Activated effector memory CD4-positive, alpha-beta T cell treated with Interleukin-2 at 50 U/mL for 16 hours (primary cell): ENCODE measurements around the gene MROH2A.
"Not testable (repeated sequence)": the region's sequence is repeated elsewhere in the genome, so short reads cannot be mapped to it uniquely, and the experiment has no call there.

Experiments
- DNase-seq: peaks from one replicate; pipeline ENCODE4 v3.0.0-alpha.2; 2020

Gene MROH2A, protein sequence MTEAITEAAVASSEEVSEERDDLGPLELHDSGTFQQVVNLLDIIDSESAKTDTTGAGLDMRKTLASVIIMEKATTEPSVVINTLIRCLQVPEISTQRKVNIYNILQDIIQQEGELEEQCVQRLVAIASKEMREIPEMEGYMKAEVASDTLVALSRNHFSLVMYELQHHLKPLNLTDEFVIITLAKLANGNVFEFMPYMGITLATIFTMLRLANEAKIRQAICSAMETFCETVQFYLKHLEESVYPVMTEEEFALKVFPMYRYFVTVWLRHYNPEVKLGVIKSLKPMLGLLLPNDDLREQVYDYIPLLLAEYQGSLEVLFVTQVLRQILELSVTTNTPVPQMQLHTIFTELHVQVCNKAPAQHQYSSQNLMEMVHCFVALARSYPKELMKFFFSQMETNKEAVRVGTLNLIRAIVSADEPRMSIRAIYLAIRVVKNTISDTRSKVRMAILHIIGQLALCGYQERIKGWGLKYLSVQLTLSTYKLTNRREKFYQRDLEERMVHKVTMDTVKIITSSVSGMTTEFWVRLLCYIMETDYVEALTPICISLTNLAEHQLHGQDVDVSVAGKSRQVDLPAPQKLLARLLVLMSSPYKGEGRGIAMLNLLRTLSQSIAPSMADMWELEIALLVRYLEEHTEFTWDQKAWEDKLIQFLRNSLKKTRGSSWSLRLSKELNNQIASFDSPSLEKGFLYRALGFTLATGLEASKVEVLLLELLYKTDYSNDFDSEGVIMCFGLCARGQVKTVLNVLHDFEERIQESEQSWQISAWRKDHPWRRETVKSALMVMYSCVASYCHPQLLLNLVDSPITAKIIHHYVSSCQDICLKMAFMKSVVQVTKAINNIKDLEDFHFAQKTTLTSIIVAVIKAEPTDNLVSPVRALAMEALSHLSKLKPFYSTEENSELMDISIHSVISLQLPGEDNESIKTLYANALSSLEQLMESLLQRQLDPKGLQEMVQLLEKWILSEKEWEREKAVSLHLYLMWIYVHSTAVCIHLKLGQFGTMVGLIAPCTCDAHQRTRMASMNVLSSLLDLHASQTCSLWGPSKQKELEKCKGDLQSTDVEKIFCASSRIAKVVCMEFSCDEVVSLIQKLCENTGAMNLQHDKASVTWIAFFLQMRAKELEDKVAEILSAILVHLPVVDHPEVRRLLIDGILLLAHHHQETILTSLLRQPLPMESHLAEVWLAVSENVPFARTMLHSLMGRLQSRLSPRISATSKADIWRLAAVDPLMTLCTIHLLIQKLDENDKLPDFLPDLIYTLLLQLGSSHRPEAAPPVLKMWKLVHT (N-terminal part only)

DNA sequence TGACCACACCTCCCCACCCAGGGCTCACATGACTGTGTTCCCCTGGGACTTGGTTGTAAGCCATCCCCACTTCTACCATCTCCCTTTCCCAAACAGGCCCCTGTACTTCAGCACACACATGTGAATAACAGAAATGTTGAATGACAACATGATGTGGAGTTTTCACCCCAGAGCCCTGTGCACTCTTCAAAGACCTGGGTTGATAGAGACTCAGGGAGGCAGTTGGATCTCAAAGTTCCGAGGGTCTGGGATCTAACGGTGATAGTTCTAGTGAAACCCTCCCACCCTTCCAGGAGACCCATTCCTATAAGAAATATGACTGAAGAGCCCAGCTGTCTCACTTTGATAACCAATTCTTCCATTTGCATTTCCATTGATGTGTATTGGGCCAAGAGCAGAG lies at the start of gene MROH2A:
MROH2A (plus strand) TSS at position 301 of the 400 bp plus-strand sequence. CDS start 1,029 bp downstream, outside the sequence.
- DNase-seq: no peak

- DNase-seq: no peak
Measured at GRCh38 chr2:233728723-233729301, 49.3 kb upstream of the MROH2A start, which contains the start of gene UGT1A3. Gene UGT1A3, plus strand, starts transcription at chr2:233729042. Its CDS starts 85 bp downstream, at chr2:233729127.

DNA sequence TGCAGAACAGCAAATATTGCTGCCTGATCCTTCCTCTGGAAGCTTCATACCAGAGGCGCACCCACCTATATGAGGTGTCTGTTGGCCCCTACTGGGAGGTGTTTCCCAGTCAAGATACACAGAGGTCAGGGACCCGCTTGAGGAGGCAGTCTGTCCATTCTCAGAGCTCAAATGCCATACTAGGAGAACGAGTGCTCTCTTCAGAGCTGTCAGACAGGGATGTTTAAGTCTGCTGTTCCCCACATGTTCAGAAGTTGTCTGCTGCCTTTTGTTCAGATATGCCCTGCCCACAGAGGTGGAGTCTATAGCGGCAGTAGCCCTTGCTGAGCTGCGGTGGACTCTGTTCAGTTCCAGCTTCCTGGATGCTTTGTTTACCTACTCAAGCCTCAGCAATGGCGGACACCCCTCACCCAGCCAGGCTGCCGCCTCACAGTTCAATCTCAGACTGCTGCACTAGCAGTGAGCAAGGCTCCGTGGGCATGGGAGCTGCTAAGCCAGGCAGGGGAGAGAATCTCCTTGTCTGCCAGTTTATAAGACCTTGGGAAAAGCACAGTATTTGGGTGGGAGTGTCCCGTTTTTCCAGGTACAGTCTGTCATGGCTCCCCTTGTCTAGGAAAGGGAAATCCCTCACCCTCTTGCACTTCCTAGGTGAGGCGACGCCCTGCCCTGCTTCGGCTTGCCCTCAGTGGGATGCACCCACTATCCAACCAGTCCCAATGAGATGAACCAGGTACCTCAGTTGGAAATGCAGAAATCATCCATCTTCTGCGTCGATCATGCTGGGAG lies 41.1 kb upstream of the MROH2A start:
- DNase-seq: not testable (repeated sequence)

DNA sequence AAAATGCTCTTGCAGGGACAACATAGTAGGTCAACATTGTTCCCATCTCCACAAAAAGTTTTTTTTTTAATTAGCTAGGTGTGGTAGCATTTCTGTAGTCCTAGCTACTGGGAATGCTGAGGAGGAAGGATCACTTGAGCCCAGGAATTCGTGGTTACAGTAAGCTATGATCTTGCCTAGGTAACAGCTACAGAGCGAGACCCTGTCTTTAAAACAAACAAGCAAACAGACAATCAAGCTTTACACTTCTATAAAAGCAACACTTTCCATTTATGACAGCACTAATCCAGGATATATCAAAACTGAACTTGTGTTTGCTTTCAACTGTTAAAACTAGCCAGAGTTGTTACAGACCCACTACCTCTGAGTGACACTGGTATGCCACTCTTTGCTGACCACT lies 37.3 kb upstream of the MROH2A start:
- DNase-seq: no peak

DNA sequence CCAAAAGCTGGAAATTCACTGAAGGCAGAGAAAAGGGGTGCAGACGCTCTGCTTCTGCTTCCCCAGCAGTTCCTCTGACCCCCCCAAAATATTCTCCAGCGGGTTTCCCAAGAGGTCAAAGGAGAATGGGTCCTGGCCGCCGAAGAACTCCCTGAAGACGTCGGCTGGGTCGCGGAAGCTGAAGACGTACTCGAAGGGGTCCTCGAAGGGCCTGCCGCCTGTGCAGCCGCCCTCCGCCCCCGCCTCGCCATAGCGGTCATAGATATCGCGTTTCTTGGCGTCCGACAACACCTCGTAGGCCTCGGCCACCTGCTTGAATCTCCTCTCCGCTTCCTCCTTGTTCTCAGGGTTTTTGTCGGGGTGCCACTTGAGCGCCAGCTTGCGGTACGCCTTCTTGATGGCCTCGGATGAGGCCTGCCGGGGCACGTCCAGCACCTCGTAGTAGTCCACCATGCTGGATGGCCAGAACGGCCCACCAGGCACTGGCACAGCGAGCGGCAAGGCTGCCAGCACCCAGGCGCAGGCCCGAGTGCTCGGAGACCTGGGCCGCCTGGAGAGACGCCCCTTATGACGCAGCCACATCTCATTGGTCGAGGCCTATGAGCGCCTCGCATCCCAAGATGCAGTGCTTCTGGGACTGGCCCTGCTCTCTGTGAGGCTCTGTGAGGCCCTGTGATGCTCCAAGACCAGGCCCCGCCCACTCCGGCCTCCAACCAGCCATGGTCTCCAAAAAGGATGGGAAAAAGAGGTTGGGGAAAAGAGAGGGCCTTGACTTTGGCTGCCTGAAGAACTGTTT lies 34.5 kb upstream of the MROH2A start:
- no peak for DNase-seq

DNA sequence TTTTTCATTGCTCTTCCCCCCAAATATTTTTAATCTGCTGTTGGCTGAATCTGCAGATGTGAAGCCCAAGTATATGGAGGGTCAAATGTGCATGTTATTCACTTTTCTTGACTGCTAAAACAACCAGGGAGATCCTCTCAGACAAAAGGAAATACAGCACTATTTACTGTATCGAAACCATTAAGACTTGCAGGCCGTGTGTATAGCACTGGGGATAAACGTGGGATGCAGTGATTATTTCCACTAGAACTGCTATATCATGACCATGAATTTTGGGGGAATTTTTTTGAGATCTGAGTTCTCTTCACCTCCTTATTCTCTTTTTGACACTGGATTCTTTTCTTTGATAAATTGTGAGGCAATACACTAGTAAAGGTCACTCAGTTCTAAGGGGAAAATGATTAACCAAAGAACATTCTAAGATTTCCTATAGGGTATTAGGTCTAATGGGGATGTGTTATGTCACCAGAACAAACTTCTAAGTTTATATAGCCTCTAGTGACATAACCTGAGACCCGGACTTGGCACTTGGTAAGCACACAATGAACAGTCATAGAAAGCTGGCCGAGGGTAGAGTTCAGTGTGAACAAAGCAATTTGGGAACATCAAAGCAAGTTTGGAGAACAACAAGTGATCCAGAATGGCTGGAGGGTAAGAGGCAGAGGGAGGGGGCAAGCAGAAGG lies 32.9 kb upstream of the MROH2A start:
- no peak for DNase-seq

GRCh38 chr2:233745838-233746237 lies 32.3 kb upstream of the MROH2A start:
- DNase-seq: not testable (repeated sequence)

GRCh38 chr2:233746475-233747282 lies 31.5 kb upstream of the MROH2A start:
- DNase-seq: no peak

- no peak for DNase-seq
Measured at GRCh38 chr2:233747283-233747544, 30.9 kb upstream of the MROH2A start.

DNA sequence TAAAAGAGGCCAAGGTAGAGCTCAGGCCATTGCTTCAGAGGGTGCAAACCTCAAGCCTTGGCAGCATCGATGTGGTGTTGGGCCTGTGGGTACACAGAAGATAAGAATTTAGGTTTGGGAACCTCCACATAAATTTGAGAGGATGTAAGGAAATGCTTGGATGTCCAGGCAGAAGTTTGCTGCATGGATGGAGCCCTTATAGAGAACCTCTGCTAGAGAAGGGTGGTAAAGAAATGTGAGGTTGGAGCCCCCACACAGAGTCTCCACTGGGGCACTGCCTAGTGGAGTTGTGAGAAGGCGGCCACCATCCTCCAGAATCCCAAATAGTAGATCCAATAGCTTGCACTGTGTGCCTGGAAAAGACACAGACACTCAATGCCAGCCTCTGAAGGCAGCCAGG lies 27.4 kb upstream of the MROH2A start:
- DNase-seq: not testable (repeated sequence)

DNA sequence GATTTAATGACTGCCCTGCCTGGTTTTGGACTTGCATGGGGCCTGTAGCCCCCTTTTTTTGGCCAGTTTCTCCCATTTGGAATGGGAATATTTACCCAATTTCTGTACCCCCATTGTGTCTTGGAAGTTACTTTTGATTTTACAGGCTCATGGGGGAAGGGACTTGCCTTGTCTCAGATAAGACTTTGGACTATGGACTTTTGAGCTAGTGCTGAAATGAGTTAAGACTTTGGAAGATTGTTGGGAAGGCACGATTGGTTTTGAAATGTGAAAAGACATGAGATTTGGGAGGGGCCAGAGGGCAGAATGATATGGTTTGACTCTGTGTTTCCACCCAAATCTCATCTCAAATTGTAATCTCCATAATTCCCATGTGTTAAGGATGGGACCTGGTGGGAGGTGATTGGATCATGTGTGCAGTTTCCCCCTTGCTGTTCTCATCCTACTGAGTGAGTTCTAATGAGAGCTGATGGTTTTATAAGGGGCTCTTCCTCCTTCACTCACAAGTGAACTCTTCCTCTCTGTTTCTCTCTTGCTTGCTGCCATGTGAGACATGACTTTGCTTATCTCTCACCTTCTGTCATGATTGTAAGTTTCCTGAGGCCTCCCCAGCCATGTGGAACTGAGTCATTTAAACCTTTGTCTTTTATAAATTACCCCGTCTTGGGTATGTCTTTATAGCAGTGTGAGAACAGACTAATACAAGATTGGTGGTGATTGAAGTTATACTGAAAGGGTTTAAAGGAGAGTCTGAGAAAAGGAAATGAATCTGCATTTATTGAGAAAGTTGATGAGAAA lies 26.7 kb upstream of the MROH2A start:
- DNase-seq: not testable (repeated sequence)

GRCh38 chr2:233754872-233755611 lies 23.1 kb upstream of the MROH2A start:
- no peak for DNase-seq

- no peak for DNase-seq
Measured at GRCh38 chr2:233756429-233757081, 21.6 kb upstream of the MROH2A start.

DNA sequence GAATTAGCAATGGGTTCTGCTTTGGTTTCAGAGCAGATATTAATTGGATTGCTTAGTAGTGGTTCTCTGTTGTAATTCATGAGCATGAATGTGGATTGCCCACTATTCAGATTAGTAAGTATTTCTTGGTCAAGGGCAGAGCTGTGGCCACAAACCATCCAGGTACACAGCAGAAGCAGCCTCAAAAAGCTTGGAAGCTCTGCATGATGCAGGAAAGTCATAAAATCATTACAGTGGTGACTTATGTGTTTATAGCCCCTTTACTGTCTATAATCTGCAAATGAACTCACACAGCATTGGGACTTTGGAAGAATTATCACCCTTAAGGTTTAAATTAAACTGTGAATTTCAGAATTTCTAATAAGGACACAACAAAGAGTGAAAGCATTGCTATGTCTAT lies 20.0 kb upstream of the MROH2A start:
- DNase-seq: no peak

DNA sequence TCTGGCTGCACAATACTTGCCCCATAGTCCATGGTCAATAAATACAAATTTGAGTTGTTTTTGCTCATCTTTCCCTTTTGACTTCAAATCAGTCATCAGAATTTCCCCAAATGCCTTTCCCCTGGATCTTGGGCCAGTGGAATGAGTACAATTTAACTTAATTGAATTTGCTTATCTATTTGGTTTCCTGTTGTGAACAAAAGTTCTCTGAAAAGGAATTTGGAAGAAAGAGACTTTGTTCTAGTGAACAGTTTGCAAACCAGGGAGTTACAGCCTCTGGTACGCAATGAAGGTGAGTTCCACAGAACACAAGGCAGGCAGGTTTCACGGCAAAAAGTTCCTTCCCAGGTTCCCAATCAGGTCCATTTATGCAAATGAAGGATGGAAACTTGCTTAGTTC lies 19.3 kb upstream of the MROH2A start:
- no peak for DNase-seq

GRCh38 chr2:233760043-233760442 lies 18.1 kb upstream of the MROH2A start, which contains the start of gene UGT1A1:
Gene UGT1A1, plus strand, starts transcription at chr2:233760270. Its CDS starts 18 bp downstream, at chr2:233760288.
- no peak for DNase-seq
